Mucosa of stomach (tissue), 1 donor: ENCODE measurements around the gene FBXW5.

ENCODE experiments used
- H3K27me3 ChIP-seq: one replicate; pipeline ENCODE4 v1.7.0; 2013; ENCODE audit warnings: mild to moderate bottlenecking, low read length; ENCODE audit not compliant: control insufficient read depth, insufficient read depth
- H3K36me3 ChIP-seq: one replicate; pipeline ENCODE4 v1.7.0; 2013; ENCODE audit warnings: low read length; ENCODE audit not compliant: control insufficient read depth, insufficient read depth
- H3K4me1 ChIP-seq: one replicate; pipeline ENCODE4 v1.7.0; 2013; ENCODE audit warnings: mild to moderate bottlenecking, low read length; ENCODE audit not compliant: control insufficient read depth, insufficient read depth
- H3K4me3 ChIP-seq: one replicate; pipeline ENCODE4 v1.7.0; 2013; ENCODE audit warnings: low read length
- H3K9ac ChIP-seq: one replicate; pipeline ENCODE4 v1.7.0; 2013; ENCODE audit warnings: mild to moderate bottlenecking, low read length, moderate library complexity
- H3K9me3 ChIP-seq: one replicate; pipeline ENCODE4 v1.7.0; 2013; ENCODE audit warnings: mild to moderate bottlenecking, low read length, moderate library complexity; ENCODE audit not compliant: control insufficient read depth
- donor health status: Pancreatic carcinoma.

The FBXW5 gene

GRCh38 chr9:136900988-136901515 is 43.5 kb downstream of the FBXW5 start:
- Histone ChIP-seq H3K4me3 (no peak overlapping the region), H3K36me3 (no peaks in the 10 kb centered on the region), H3K27me3 (no peaks in the 10 kb centered on the region), H3K4me1 (peaks cover 31% of the 10 kb centered on the region), H3K9ac (peak overlapping the region; percentile 53), H3K9me3 (no peaks in the 10 kb centered on the region)

GRCh38 chr9:136900556-136900955 is 44.0 kb downstream of the FBXW5 start:
- H3K36me3 ChIP-seq, result no peaks in the 10 kb centered on the region
- H3K4me3 ChIP-seq, result no peak overlapping the region
- H3K27me3 ChIP-seq, result no peaks in the 10 kb centered on the region
- H3K4me1 ChIP-seq, result peaks cover 35% of the 10 kb centered on the region
- H3K9ac ChIP-seq, result no peak overlapping the region
- no peaks in the 10 kb centered on the region for H3K9me3 ChIP-seq

GRCh38 chr9:136899196-136899595 is 45.3 kb downstream of the FBXW5 start:
- H3K4me1 ChIP-seq, result peaks cover 40% of the 10 kb centered on the region
- no peaks in the 10 kb centered on the region for H3K27me3 ChIP-seq
- no peaks in the 10 kb centered on the region for H3K9me3 ChIP-seq
- H3K4me3 ChIP-seq, result no peak overlapping the region
- H3K9ac ChIP-seq, result no peak overlapping the region
- H3K36me3 ChIP-seq, result no peaks in the 10 kb centered on the region

- no peak overlapping the region for H3K4me3 ChIP-seq
- peaks cover 39% of the 10 kb centered on the region for H3K4me1 ChIP-seq
- H3K36me3 ChIP-seq, result no peaks in the 10 kb centered on the region
- no peaks in the 10 kb centered on the region for H3K9me3 ChIP-seq
- H3K9ac ChIP-seq, result no peak overlapping the region
- H3K27me3 ChIP-seq, result no peaks in the 10 kb centered on the region
Observed at GRCh38 chr9:136898483-136899100, 45.9 kb downstream of the FBXW5 start.

- no peaks in the 10 kb centered on the region for H3K27me3 ChIP-seq
- no peak overlapping the region for H3K9ac ChIP-seq
- no peaks in the 10 kb centered on the region for H3K36me3 ChIP-seq
- H3K4me3 ChIP-seq, result no peak overlapping the region
- no peaks in the 10 kb centered on the region for H3K9me3 ChIP-seq
- H3K4me1 ChIP-seq, result peaks cover 13% of the 10 kb centered on the region
Observed at GRCh38 chr9:136896027-136896426, 48.5 kb downstream of the FBXW5 start.

GRCh38 chr9:136890661-136891060 is 53.9 kb downstream of the FBXW5 start:
- Histone ChIP-seq H3K27me3 (no peaks in the 10 kb centered on the region), H3K4me1 (peaks cover 10% of the 10 kb centered on the region), H3K4me3 (no peak overlapping the region), H3K36me3 (no peaks in the 10 kb centered on the region), H3K9ac (no peak overlapping the region), H3K9me3 (no peaks in the 10 kb centered on the region)
